Measurements from ENCODE around the gene MUC2. TPM values are rescaled to one million over a fixed set of nuclear protein-coding genes. Genes with fewer than 3 reads are reported as not detected.

Gene MUC2
- total RNA-seq, 1 donor from 2014 or later: not detected

- peaks cover 12% of the 10 kb centered on the region for H3K9me3 Mint-ChIP-seq (ENCODE audit: unreplicated experiment)
- peaks cover 4% of the 10 kb centered on the region for H3K4me1 Mint-ChIP-seq (ENCODE audit: low read depth, unreplicated experiment)
- no peak overlapping the region for H3K4me3 Mint-ChIP-seq (ENCODE audit: unreplicated experiment)
- TF ChIP-seq CTCF (IDR thresholded peaks at IDR 0.05; ENCODE audit: partially characterized antibody, unreplicated experiment): no peak
- no peaks in the 10 kb centered on the region for H3K36me3 Mint-ChIP-seq (ENCODE audit: unreplicated experiment)
- DNase-seq: no peak
- no peak overlapping the region for H3K27ac Mint-ChIP-seq (ENCODE audit: unreplicated experiment)
- peaks cover 14% of the 10 kb centered on the region for H3K27me3 Mint-ChIP-seq (ENCODE audit: unreplicated experiment)
Observed at GRCh38 chr11:1033016-1033798, 41.5 kb upstream of the MUC2 start.

- no peak for DNase-seq
- peaks cover 11% of the 10 kb centered on the region for H3K27me3 Mint-ChIP-seq (ENCODE audit: unreplicated experiment)
- no peak overlapping the region for H3K27ac Mint-ChIP-seq (ENCODE audit: unreplicated experiment)
- H3K4me1 Mint-ChIP-seq (ENCODE audit: low read depth, unreplicated experiment): peaks cover 4% of the 10 kb centered on the region
- no peak overlapping the region for H3K4me3 Mint-ChIP-seq (ENCODE audit: unreplicated experiment)
- peaks cover 7% of the 10 kb centered on the region for H3K9me3 Mint-ChIP-seq (ENCODE audit: unreplicated experiment)
- no peak for TF ChIP-seq CTCF (IDR thresholded peaks at IDR 0.05; ENCODE audit: partially characterized antibody, unreplicated experiment)
- H3K36me3 Mint-ChIP-seq (ENCODE audit: unreplicated experiment): no peaks in the 10 kb centered on the region
Observed at GRCh38 chr11:1034001-1034400, 40.7 kb upstream of the MUC2 start.

GRCh38 chr11:1034456-1035295 lies 40.0 kb upstream of the MUC2 start:
- H3K4me1 Mint-ChIP-seq (ENCODE audit: low read depth, unreplicated experiment): peaks cover 4% of the 10 kb centered on the region
- H3K4me3 Mint-ChIP-seq (ENCODE audit: unreplicated experiment): no peak overlapping the region
- H3K27ac Mint-ChIP-seq (ENCODE audit: unreplicated experiment): no peak overlapping the region
- no peaks in the 10 kb centered on the region for H3K36me3 Mint-ChIP-seq (ENCODE audit: unreplicated experiment)
- peaks cover 11% of the 10 kb centered on the region for H3K27me3 Mint-ChIP-seq (ENCODE audit: unreplicated experiment)
- peaks cover 7% of the 10 kb centered on the region for H3K9me3 Mint-ChIP-seq (ENCODE audit: unreplicated experiment)
- DNase-seq: no peak
- no peak for TF ChIP-seq CTCF (IDR thresholded peaks at IDR 0.05; ENCODE audit: partially characterized antibody, unreplicated experiment)

GRCh38 chr11:1035577-1036283 lies 38.9 kb upstream of the MUC2 start:
- Mint-ChIP-seq H3K27me3 (ENCODE audit: unreplicated experiment) (peaks cover 11% of the 10 kb centered on the region), H3K4me3 (ENCODE audit: unreplicated experiment) (no peak overlapping the region), H3K4me1 (ENCODE audit: low read depth, unreplicated experiment) (peaks cover 4% of the 10 kb centered on the region), H3K27ac (ENCODE audit: unreplicated experiment) (no peak overlapping the region), H3K9me3 (ENCODE audit: unreplicated experiment) (peaks cover 7% of the 10 kb centered on the region), H3K36me3 (ENCODE audit: unreplicated experiment) (no peaks in the 10 kb centered on the region)
- DNase-seq: no peak
- TF ChIP-seq CTCF (IDR thresholded peaks at IDR 0.05; ENCODE audit: partially characterized antibody, unreplicated experiment): no peak
